ENCODE results near the gene C3. TPM values are rescaled to one million over a fixed set of nuclear protein-coding genes. Genes with fewer than 3 reads are reported as not detected.

C3 gene
- total and polyA plus RNA-seq, 2 donors from 2014 or later, result 452 to 3,831 TPM

- intact Hi-C loops (cut with DNase I), result no loop called here
- Histone ChIP-seq H3K4me3 (ENCODE audit: low read length in 3 of 3) (no peak overlapping the region), H3K9me3 (ENCODE audit: control insufficient read depth in 2 of 3, insufficient read depth in 1 of 3, low read length in 3 of 3) (no peaks in the 10 kb centered on the region), H3K27me3 (ENCODE audit: control insufficient read depth, insufficient read depth, low read length) (no peaks in the 10 kb centered on the region), H3K36me3 (ENCODE audit: control insufficient read depth in 2 of 3, insufficient read depth in 3 of 3, low read length in 3 of 3) (peaks cover 2 to 24% (median 10%) of the 10 kb centered on the region in 3 donors), H3K4me1 (ENCODE audit: control insufficient read depth in 2 of 3, insufficient read depth in 2 of 3, low read depth in 1 of 3, low read length in 3 of 3) (peaks cover 8 to 30% (median 29%) of the 10 kb centered on the region in 3 donors), H3K27ac (ENCODE audit: low read depth in 2 of 2, low read length in 2 of 2) (no peak overlapping the region), H3K9ac (ENCODE audit: low read length in 3 of 3) (no peak overlapping the region)
- TF ChIP-seq CTCF (IDR thresholded peaks at IDR 0.05; ENCODE audit: borderline replicate concordance, extremely low read depth, insufficient read depth), result no peak
- DNase-seq (peak in 2 of 5 donors; percentile 44 to 63), FAIRE-seq (no peak)
Observed at GRCh38 chr19:6743066-6743465, 22.6 kb upstream of the C3 start.

- intact Hi-C loops (cut with DNase I), result no loop called here
- Histone ChIP-seq H3K4me1 (ENCODE audit: control insufficient read depth in 2 of 3, insufficient read depth in 2 of 3, low read depth in 1 of 3, low read length in 3 of 3) (peaks cover 10 to 36% (median 31%) of the 10 kb centered on the region in 3 donors), H3K9ac (ENCODE audit: low read length in 3 of 3) (peak overlapping the region; percentile 7 to 95 (median 81)), H3K9me3 (ENCODE audit: control insufficient read depth in 2 of 3, insufficient read depth in 1 of 3, low read length in 3 of 3) (no peaks in the 10 kb centered on the region), H3K27me3 (ENCODE audit: control insufficient read depth, insufficient read depth, low read length) (no peaks in the 10 kb centered on the region), H3K27ac (ENCODE audit: low read depth in 2 of 2, low read length in 2 of 2) (peak overlapping the region; percentile 88 to 91), H3K4me3 (ENCODE audit: low read length in 3 of 3) (peak overlapping the region; percentile 52 to 82 (median 72)), H3K36me3 (ENCODE audit: control insufficient read depth in 2 of 3, insufficient read depth in 3 of 3, low read length in 3 of 3) (peaks cover 0 to 13% (median 3%) of the 10 kb centered on the region in 3 donors)
- no peak for TF ChIP-seq CTCF (IDR thresholded peaks at IDR 0.05; ENCODE audit: borderline replicate concordance, extremely low read depth, insufficient read depth)
- DNase-seq (peak; percentile 50 to 90 (median 84)), FAIRE-seq (no peak)
Observed at GRCh38 chr19:6740589-6741343, 20.3 kb upstream of the C3 start.

DNA sequence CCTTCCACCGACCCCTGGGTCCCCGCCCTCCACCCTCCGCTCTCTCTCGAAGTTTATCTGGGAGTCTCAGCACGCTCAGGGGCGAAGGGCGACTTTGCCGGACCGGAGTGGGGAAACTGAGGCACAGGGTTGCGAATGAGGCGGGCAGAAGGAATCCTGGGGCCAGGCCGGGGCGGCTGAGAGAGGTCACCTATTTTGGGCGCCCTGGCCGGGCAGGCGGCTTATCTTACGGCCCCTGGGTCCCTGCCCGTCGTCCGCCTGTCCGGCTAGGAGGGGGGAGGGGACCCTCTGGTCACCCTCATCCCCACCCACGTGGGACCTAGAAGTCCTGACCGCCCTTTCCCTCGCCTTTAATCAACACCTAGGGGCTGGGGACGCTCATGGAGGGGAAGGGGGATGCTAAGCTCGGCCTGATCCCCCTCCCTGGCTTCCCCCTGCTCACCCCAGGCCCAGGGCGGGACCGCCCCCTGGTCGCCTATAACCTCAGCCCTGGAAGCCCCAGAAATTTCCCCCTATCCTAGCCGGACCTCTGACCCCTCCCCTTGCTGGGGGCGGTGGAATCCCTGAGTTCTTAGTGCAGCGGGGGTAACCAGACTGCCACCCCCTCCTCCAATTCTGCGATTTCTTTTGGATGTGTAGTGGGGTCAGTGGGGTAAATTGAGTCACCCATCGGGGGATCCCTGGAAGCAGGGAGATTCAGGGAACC lies 19.6 kb upstream of the C3 start:
- H3K9me3 ChIP-seq (ENCODE audit: control insufficient read depth in 2 of 3, insufficient read depth in 1 of 3, low read length in 3 of 3), result no peaks in the 10 kb centered on the region
- FAIRE-seq (no peak), DNase-seq (peak in 4 of 5 donors; percentile 25 to 92 (median 50))
- peaks cover 5 to 42% (median 25%) of the 10 kb centered on the region in 3 donors for H3K4me1 ChIP-seq (ENCODE audit: control insufficient read depth in 2 of 3, insufficient read depth in 2 of 3, low read depth in 1 of 3, low read length in 3 of 3)
- peak overlapping the region; percentile 88 to 91 for H3K27ac ChIP-seq (ENCODE audit: low read depth in 2 of 2, low read length in 2 of 2)
- H3K27me3 ChIP-seq (ENCODE audit: control insufficient read depth, insufficient read depth, low read length), result no peaks in the 10 kb centered on the region
- TF ChIP-seq CTCF (IDR thresholded peaks at IDR 0.05; ENCODE audit: borderline replicate concordance, extremely low read depth, insufficient read depth), result no peak
- H3K4me3 ChIP-seq (ENCODE audit: low read length in 3 of 3), result peak overlapping the region; percentile 52 to 82 (median 72)
- peak overlapping the region; percentile 30 to 95 (median 81) for H3K9ac ChIP-seq (ENCODE audit: low read length in 3 of 3)
- H3K36me3 ChIP-seq (ENCODE audit: control insufficient read depth in 2 of 3, insufficient read depth in 3 of 3, low read length in 3 of 3), result peaks cover 0 to 13% (median 3%) of the 10 kb centered on the region in 3 donors
- intact Hi-C loops (cut with DNase I), result no loop called here

Measured in kidney (tissue), 14 donors.